HEK293 (cell line): ENCODE measurements around the gene SLC1A7.
"Not testable (repeated sequence)": the region's sequence is repeated elsewhere in the genome, so short reads cannot be mapped to it uniquely, and the experiment has no call there.

Experiments
- CTCF ChIA-PET: fragments of 350-600 bp; formaldehyde crosslinking; extraction: SDS; loops from one replicate; lab custom pipeline; 2021; ENCODE audit warnings: antibody characterized with exemption; lab: Yijun Ruan, JAX
- POLR2A ChIA-PET: fragments of 300-600 bp; formaldehyde crosslinking; extraction: SDS; loops from one replicate; lab custom pipeline; 2020; ENCODE audit warnings: antibody characterized with exemption, inconsistent platforms; lab: Yijun Ruan, JAX
- H3K27ac ChIP-seq: fragments of 200-500 bp; sonication (Bioruptor generic); 2 replicates; pipeline ENCODE4 v1.5.1; 2014; ENCODE audit warnings: low read depth, low read length, control low read depth, inconsistent platforms; ENCODE audit errors: extremely low read depth
- H3K36me3 ChIP-seq, 2 experiments: fragments of 200-500 bp in 1 of 2; sonication (Bioruptor generic) in 1 of 2; 1 replicate in 1 of 2; 2 replicates in 1 of 2; pipeline ENCODE4 v1.5.1; 2014 to 2017; ENCODE audit warnings: inconsistent platforms in 2 of 2, low read length in 2 of 2; ENCODE audit not compliant: control insufficient read depth in 2 of 2, insufficient read depth in 1 of 2
- H3K4me1 ChIP-seq: fragments of 200-500 bp; sonication (Bioruptor generic); 2 replicates; pipeline ENCODE4 v1.5.1; 2014; ENCODE audit warnings: mild to moderate bottlenecking, low read length, inconsistent platforms; ENCODE audit not compliant: control insufficient read depth, insufficient read depth
- H3K4me3 ChIP-seq: 2 replicates; pipeline ENCODE4 v1.5.1; 2011; ENCODE audit warnings: low read depth, mild to moderate bottlenecking, control low read depth, low read length, moderate library complexity
- H3K9me3 ChIP-seq: fragments of 200-500 bp; sonication (Bioruptor generic); 2 replicates; pipeline ENCODE4 v1.5.1; 2014; ENCODE audit warnings: low read depth, low read length, inconsistent platforms; ENCODE audit not compliant: control insufficient read depth, insufficient read depth
- EGR2 ChIP-seq: fragments of 450-650 bp; formaldehyde crosslinking; IDR thresholded peaks from 2 replicates; pipeline ENCODE4 v1.5.1; 2016; ENCODE audit warnings: low read depth, missing biosample characterization, missing genetic modification characterization
- SALL2 ChIP-seq: fragments of 450-650 bp; formaldehyde crosslinking; IDR thresholded peaks from 2 replicates; pipeline ENCODE4 v1.5.0; 2017; ENCODE audit warnings: missing biosample characterization, mild to moderate bottlenecking, missing genetic modification characterization, borderline replicate concordance
- YY2 ChIP-seq: fragments of 450-650 bp; formaldehyde crosslinking; IDR thresholded peaks from 2 replicates; pipeline ENCODE4 v1.5.1; 2016; ENCODE audit warnings: missing biosample characterization, missing genetic modification characterization
- ZBTB20 ChIP-seq: fragments of 450-650 bp; formaldehyde crosslinking; IDR thresholded peaks from 2 replicates; pipeline ENCODE4 v1.5.1; 2016; ENCODE audit warnings: missing biosample characterization, missing genetic modification characterization
- ZFHX2 ChIP-seq: fragments of 450-650 bp; formaldehyde crosslinking; conservative IDR thresholded peaks from 2 replicates; pipeline ENCODE4 v1.5.1; 2016; ENCODE audit warnings: missing biosample characterization, missing genetic modification characterization
- ZNF10 ChIP-seq: fragments of 450-650 bp; formaldehyde crosslinking; IDR thresholded peaks from 2 replicates; pipeline ENCODE4 v1.5.1; 2017; ENCODE audit warnings: missing biosample characterization, missing genetic modification characterization
- ZNF133 ChIP-seq: fragments of 450-650 bp; formaldehyde crosslinking; IDR thresholded peaks from 2 replicates; pipeline ENCODE4 v1.5.1; 2016; ENCODE audit warnings: missing biosample characterization, missing genetic modification characterization
- ZNF174 ChIP-seq: fragments of 450-650 bp; formaldehyde crosslinking; IDR thresholded peaks from 2 replicates; pipeline ENCODE4 v1.5.0; 2017; ENCODE audit warnings: missing biosample characterization, mild to moderate bottlenecking, missing genetic modification characterization
- ZNF473 ChIP-seq: fragments of 450-650 bp; formaldehyde crosslinking; IDR thresholded peaks from 2 replicates; pipeline ENCODE4 v1.5.1; 2017; ENCODE audit warnings: missing biosample characterization, missing genetic modification characterization
- ZNF580 ChIP-seq: fragments of 450-650 bp; formaldehyde crosslinking; IDR thresholded peaks from 2 replicates; pipeline ENCODE4 v1.5.1; 2016; ENCODE audit warnings: missing biosample characterization, missing genetic modification characterization
- TF ChIP-seq, protein P1 (sequence below): fragments of 450-650 bp; formaldehyde crosslinking; IDR thresholded peaks from 2 replicates; pipeline ENCODE4 v1.5.1; 2016; ENCODE audit warnings: missing biosample characterization, missing genetic modification characterization
- TF ChIP-seq, protein P2 (sequence below): fragments of 450-650 bp; formaldehyde crosslinking; IDR thresholded peaks from 2 replicates; pipeline ENCODE4 v1.5.1; 2016; ENCODE audit warnings: missing biosample characterization, missing genetic modification characterization

Gene SLC1A7

DNA sequence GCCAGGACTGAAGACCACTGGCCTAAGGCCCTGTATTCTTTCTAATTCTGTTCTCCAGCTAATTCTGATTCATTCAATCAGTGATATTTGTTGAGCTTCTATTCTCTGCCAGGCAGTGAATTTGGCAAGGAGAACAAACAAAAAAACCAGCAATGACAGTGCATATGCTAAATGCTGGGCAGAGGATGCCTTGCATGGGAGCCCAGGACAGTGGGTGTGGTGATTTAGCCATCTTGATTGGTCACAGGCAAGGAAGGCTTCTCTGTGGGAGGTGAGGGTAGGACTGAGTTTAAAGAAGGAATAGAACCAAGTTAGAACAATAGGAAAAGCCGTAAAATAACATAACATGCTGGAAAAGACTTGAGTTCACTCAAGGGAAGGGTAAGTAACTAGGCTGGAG, 45.0 kb upstream of the SLC1A7 start:
- CTCF ChIA-PET: interaction anchor here (0.6 to 2.1 kb wide), 9 partner anchors 8 to 1082 kb away, joined by 3 to 19 read pairs (median 4); no protein-coding TSS in a partner anchor

DNA sequence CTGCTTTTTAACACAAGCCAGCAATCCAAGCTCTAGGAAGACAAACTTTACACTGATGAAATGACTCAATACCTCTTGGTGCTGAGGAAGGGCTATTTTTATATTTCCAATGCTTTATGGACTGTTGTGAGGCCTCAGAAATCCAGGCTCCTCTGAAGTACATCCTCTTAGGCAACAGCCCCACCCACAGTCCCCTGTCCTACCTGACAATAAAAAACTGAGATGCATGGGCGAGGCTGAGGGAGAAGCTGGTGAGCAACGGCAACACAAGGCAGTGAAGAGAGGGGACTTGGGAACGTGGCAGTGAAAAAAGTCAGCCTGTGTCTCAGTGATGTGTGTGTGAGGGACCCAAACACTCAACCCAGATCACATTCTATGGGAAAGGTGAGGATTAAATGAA, 44.1 kb upstream of the SLC1A7 start:
- Histone ChIP-seq H3K27ac (no peak overlapping the region), H3K4me1 (no peaks in the 10 kb centered on the region)
- CTCF ChIA-PET: interaction anchor here (0.6 to 2.1 kb wide), 16 partner anchors 9 to 559 kb away, joined by 3 to 19 read pairs (median 4); no protein-coding TSS in a partner anchor
- TF ChIP-seq ZNF580 (tag by site-specific recombination) (no peak), SALL2 (tag by site-specific recombination) (no peak), ZNF10 (tag by site-specific recombination) (no peak), ZBTB20 (tag by site-specific recombination) (no peak), YY2 (tag by site-specific recombination) (no peak), ZNF133 (tag by site-specific recombination) (no peak), ZNF473 (no peak), ZNF174 (tag by site-specific recombination) (no peak)
- TF ChIP-seq, protein P1, sequence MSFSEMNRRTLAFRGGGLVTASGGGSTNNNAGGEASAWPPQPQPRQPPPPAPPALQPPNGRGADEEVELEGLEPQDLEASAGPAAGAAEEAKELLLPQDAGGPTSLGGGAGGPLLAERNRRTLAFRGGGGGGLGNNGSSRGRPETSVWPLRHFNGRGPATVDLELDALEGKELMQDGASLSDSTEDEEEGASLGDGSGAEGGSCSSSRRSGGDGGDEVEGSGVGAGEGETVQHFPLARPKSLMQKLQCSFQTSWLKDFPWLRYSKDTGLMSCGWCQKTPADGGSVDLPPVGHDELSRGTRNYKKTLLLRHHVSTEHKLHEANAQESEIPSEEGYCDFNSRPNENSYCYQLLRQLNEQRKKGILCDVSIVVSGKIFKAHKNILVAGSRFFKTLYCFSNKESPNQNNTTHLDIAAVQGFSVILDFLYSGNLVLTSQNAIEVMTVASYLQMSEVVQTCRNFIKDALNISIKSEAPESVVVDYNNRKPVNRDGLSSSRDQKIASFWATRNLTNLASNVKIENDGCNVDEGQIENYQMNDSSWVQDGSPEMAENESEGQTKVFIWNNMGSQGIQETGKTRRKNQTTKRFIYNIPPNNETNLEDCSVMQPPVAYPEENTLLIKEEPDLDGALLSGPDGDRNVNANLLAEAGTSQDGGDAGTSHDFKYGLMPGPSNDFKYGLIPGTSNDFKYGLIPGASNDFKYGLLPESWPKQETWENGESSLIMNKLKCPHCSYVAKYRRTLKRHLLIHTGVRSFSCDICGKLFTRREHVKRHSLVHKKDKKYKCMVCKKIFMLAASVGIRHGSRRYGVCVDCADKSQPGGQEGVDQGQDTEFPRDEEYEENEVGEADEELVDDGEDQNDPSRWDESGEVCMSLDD (tag by site-specific recombination): no peak
- TF ChIP-seq, protein P2, sequence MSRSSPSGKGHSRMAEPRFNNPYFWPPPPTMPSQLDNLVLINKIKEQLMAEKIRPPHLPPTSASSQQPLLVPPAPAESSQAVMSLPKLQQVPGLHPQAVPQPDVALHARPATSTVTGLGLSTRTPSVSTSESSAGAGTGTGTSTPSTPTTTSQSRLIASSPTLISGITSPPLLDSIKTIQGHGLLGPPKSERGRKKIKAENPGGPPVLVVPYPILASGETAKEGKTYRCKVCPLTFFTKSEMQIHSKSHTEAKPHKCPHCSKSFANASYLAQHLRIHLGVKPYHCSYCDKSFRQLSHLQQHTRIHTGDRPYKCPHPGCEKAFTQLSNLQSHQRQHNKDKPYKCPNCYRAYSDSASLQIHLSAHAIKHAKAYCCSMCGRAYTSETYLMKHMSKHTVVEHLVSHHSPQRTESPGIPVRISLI: no peak
- TF ChIP-seq, all 188 proteins: peak for 0
- H3K36me3 ChIP-seq: no peaks in the 10 kb centered on the region
- no peaks in the 10 kb centered on the region for H3K9me3 ChIP-seq
- POLR2A ChIA-PET: no interaction called here
- H3K4me3 ChIP-seq: no peak overlapping the region

More for the DNA sequence above, 45.0 kb upstream of the SLC1A7 start:
- Histone ChIP-seq H3K36me3 (no peaks in the 10 kb centered on the region), H3K4me1 (no peaks in the 10 kb centered on the region), H3K27ac (no peak overlapping the region), H3K9me3 (no peaks in the 10 kb centered on the region), H3K4me3 (no peak overlapping the region)
- POLR2A ChIA-PET: no interaction called here
- TF ChIP-seq EGR2 (tag by site-specific recombination) (0 out of 2 replicates have a peak, but pooled peaks have one; percentile 29), ZFHX2 (0 out of 2 replicates have a peak, but pooled peaks have one; percentile 15)
- TF ChIP-seq, protein P2: no peak

GRCh38 chr1:53185955-53186297, 43.5 kb upstream of the SLC1A7 start:
- POLR2A ChIA-PET, H3K9me3 ChIP-seq, H3K36me3 ChIP-seq, H3K27ac ChIP-seq, H3K4me3 ChIP-seq, H3K4me1 ChIP-seq: not testable (repeated sequence)
- CTCF ChIA-PET: interaction anchor here (0.6 to 2.1 kb wide), 22 partner anchors 9 to 1285 kb away, joined by 3 to 19 read pairs (median 4); no protein-coding TSS in a partner anchor
